ENCODE measurements around the gene SLC25A1.
"Not testable (repeated sequence)": the region's sequence is repeated elsewhere in the genome, so short reads cannot be mapped to it uniquely, and the experiment has no call there.

The SLC25A1 gene

GRCh38 chr22:19179497-19180048 is 1.0 kb upstream of the SLC25A1 start:
- DNase-seq: peak; percentile 58

- DNase-seq: no peak
These were observed 375 bp downstream of the SLC25A1 start for GRCh38 chr22:19178065-19178656.

DNA sequence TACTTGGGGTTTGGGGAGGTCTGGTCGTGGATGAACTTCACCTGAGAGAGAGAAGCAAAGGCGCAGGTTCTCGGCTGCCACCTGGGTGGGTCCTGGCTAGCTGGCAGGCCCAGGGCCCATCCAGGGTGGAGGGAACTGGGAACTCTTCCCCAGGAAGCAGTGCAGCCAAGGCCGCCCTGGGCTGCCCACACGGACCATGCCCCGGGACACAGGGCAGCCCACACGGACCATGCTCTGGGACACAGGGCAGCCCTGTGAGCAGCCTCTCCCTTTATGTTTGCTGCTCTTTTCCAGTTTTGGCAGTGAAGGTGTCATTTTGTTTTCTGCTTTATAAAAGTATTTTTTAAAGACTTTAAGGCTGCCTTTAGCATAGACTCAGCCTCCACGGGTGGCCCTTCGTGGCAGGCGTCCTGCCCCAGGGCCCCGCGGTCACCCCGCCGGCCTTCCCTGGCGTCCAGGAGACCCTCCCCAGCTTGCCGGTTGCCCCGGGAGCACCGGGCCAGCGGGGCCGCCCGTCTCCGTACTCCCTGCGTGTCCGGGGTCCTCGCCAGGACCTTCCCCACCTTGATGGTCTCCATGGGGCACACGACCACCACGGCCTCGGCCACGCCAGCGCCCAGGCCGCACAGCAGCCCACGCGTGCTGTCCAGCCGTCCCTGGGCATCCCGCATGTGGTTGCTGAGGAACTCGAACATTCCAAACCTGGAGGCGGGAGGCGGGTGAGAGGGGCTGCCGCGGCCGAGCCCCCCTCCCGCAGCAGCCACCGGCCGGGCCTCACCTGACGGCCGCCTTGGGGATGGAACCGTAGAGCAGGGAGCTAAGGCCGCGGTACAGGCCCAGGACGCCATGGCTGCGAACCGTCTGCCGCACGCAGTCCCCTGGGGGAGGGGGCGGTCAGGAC is 1.1 kb downstream of the SLC25A1 start:
- DNase-seq: no peak

DNA sequence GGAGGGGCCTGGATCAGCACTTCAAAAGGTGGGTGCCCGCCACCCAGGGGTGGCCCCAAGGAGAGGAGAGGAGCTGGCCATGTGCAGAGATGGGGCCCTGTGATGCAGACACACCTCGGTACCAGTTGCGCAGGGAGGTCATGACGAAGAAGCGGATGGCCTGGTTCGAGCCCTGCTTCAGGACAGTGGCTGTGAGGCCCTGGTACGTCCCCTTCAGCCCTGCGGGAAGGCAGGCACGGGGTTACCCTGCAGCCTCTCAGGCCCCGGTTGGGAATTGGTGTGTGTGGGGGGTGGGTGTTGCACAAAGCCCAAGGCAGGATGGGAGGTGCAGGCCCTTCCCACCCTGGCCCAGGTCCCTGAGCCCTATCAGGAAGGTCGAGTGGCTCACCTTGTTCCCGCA is 1.8 kb downstream of the SLC25A1 start:
- DNase-seq: no peak

DNA sequence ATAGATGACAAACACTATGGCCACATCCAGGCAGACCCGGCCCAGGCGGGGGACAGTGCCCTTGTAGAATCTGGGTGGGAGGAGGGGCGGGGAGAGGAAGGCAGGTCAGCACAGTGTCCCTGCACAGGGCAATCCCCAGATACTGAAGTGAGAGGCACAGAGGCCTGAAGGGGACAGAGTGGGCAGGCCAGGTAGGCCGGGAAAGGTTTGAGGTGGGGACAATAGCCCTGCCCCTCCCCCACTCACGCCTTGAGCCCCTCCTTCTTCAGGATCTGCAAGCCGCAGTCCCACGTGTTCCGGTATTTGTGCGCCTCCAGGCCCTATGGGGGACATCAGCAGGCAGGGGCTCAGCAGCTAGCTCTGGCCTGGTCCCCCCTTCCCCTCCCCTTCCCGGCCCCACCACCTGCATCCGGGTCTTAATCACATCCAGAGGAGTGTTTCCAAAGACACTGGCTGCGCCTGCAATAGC is 2.3 kb downstream of the SLC25A1 start:
- DNase-seq: no peak

GRCh38 chr22:19175602-19176174 is 2.8 kb downstream of the SLC25A1 start:
- no peak for DNase-seq

GRCh38 chr22:19175026-19175601 is 3.4 kb downstream of the SLC25A1 start:
- no peak for DNase-seq

GRCh38 chr22:19174106-19175025 is 4.2 kb downstream of the SLC25A1 start:
- DNase-seq: no peak

DNA sequence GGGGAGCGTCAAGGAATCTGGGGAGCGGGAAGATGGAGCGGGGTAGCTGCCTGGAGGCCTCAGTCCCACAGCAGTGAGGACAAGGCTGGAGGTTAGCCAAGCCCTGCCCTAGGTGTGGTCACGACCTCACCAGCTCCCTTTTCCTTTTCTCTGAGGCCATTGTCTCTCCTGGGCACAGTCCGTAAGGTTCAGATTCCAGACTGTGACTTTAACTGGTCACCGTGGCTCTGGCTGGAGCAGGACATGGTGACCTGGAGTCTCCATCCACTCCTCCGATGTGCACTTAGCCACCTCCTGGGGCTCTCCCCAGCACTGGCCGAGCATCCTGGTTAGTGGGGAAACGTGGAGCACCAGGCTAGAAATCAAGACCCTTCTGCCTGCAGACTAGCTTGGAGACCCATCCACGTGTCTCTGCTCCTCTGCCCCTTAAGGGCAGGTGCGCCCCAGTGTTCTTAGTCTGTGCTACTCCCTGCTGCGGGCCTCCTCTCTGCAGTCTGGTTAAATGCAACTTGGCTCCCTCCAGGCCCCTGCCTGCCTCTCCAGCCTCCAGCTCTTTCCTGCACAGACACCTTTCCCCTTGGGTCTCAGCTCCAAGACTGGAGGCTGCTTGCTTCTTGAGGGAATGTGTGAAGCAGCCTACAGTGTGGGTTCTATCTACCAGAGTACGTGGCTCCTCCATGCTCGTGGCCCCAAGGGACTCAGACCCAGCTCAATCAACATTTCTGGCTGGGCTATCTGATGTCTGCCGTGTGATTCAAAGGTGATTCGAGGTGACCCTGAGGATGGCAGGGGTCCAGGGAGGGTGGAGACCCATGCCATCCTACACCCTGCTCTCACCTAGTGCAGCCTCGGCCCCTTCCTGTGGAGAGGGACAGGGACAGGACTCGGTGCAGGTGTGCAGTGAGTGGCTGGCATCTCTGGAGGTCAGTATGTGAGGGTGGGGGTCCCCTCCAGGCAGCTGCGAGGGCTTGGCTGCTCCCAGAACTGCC is 5.2 kb downstream of the SLC25A1 start:
- DNase-seq: no peak

DNA sequence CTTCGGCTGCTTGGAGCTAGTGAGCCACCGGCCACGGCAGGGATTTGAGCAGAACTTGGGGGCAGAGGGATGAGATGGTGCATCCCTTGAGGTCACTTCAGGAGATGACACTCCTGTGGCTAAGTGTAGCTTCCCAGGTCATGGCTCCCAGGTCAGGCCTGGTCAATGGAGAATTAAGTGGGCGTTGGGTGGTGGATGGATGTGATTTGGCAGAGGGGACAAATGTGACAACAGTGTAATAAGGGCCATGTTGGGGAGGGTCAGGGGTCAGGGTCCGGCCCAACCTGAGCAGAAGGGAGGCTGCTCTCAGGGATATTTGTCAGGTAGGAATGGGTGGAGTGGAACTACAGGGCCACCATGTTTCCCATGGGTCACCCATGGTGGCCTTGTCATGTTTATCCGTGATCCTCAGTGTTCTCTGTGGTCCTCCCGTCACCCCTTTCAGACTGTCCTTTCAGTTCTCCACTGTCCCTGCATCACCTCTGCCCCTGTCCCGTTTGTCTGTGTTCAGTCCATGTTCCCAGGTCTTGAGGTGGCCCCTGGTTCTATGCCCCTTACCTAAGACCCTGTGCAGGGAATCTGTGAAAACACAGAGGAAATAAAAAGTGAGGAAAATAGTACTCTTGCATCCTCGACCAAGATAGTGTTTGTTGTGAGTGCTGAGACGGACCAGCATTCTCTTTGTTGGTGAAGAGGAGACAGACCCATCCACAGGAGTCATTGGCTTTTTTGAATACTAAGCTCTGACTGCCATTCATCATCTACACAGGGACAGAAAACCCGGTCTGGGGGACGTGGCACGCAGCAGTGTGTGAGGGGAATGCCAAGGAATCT is 6.1 kb downstream of the SLC25A1 start:
- DNase-seq: no peak

GRCh38 chr22:19169947-19170318 is 8.6 kb downstream of the SLC25A1 start:
- DNase-seq: no peak

DNA sequence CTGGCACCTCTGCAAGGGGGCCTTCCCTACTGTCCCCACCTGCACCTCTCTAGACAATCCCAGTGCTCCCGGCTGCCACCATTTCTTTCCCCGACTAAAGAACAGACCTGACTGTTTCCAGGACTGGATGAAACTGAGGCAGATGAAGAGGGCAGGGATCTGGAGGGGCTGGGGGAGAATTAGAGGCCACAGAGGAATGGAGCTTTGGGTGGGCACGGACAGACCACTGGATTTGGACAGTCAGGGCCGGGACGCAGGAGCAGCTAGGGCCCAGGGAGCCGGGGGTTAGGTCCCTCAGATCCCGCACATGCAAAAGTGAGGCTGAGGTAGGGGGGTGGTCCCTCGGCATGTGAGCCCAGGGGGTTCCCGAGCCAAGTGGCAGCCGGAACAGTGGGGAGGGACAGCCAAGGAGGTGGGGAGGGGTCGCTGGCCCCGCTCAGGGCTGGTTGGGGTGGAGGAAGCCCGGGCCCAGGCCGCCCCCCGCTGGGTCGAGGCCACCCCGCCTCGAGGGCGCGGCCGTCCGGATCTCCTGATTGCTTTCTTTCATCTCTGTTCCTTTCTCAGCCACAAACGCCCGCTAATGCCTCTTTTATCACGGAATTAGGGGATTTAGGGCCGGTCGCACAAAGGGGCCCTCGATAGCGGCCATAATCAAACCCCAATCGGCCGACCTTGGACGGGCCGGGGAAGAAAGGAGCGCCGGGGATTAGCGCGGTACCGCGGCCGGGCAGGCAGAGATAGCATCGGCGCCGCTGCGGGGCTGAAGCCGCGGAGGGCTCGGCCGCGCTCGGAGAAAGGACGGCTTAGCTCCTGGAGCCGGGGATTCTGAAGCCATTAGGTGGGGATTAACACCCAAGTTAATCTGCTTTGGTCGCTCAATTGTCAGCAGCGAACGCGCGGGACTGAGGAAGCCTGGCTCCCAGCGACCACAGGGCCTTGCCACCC is 9.3 kb downstream of the SLC25A1 start:
- DNase-seq: no peak

GRCh38 chr22:19168088-19168890 is 10.2 kb downstream of the SLC25A1 start:
- DNase-seq: no peak

- DNase-seq: no peak
These were observed 11.2 kb downstream of the SLC25A1 start for GRCh38 chr22:19167106-19167869.

GRCh38 chr22:19166421-19166820 is 12.1 kb downstream of the SLC25A1 start:
- DNase-seq: no peak

DNA sequence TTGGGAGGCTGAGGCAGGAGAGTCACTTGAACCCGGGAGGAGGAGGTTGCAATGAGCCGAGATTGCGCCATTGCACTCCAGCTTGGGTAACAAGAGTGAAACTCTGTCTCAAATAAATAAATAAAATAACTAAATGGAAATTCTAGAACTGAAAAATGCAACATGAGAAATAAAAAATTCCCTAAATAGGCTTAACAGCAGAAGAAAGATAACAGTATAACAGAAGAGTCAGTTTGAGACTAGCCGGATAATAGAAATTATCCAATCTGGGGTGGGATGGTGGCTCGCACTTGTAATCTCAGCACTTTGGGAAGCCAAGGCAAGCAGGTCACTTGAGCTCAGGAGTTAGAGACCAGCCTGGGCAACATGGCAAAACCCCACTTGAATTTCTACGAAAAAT is 14.1 kb downstream of the SLC25A1 start:
- DNase-seq: no peak

DNA sequence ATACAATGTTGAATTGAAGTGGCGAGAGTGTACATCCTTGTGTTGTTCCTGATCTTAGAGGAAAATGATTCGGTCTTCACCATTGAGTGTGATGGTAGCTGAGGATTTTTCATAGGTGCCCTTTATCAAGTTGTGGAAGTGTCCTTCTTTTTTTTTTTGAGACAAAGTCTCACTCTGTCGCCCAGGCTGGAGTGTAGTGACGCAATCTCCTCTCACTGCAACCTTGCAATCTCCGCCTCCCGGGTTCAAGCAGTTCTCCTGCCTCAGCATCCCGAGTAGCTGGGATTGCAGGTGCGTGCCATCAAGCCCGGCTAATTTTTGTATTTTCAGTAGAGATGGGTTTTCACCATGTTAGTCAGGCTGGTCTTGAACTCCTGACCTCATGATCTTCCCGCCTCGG is 19.9 kb downstream of the SLC25A1 start:
- DNase-seq: not testable (repeated sequence)
